ENCODE measurements around the gene LRGUK. TPM values are rescaled to one million over a fixed set of nuclear protein-coding genes. Genes with fewer than 3 reads are reported as not detected.

LRGUK gene
- total and polyA plus RNA-seq, 2 of the 8 experiments (the other 6 are each of a cell fraction or from before 2014, with no cell fraction given): 1.5 to 3.6 TPM

GRCh38 chr7:134284011-134284410 lies 156.9 kb downstream of the LRGUK start:
- Histone ChIP-seq H3K27ac (ENCODE audit: low read depth, low read length) (no peak overlapping the region), H3K36me3 (ENCODE audit: control insufficient read depth in 2 of 4, insufficient read depth in 4 of 4, low read length in 3 of 4) (no peaks in the 10 kb centered on the region), H3K79me1 (ENCODE audit: low read depth, low read length) (no peaks in the 10 kb centered on the region), H2BK12ac (ENCODE audit: low read depth, low read length) (no peak overlapping the region), H3K23me2 (ENCODE audit: low read depth, low read length) (no peaks in the 10 kb centered on the region), H2BK120ac (replicated peaks; ENCODE audit: low read depth, low read length) (no peak overlapping the region), H2BK5ac (ENCODE audit: low read depth, low read length) (no peak overlapping the region), H3K14ac (ENCODE audit: insufficient read length) (no peak overlapping the region), H3K56ac (replicated peaks; ENCODE audit: insufficient read length, low read depth, low read length) (no peak overlapping the region), H3K27me3 (replicated peaks in 1 of 4; ENCODE audit: control insufficient read depth in 3 of 4, extremely low read depth in 1 of 4, insufficient read depth in 3 of 4, low read length in 3 of 4) (no peaks in the 10 kb centered on the region), H4K8ac (ENCODE audit: extremely low read depth, insufficient read depth, low read length) (no peak overlapping the region), H2BK15ac (ENCODE audit: low read length) (no peak overlapping the region), H3K4me1 (replicated peaks in 1 of 4; ENCODE audit: control insufficient read depth in 3 of 4, insufficient read depth in 4 of 4, low read length in 3 of 4) (no peaks in the 10 kb centered on the region; a peak in 1 of 7 replicates), H3K9ac (replicated peaks in 1 of 4; ENCODE audit: extremely low read depth in 1 of 4, low read depth in 3 of 4, low read length in 3 of 4) (no peak overlapping the region), H3K9me3 (ENCODE audit: insufficient read depth in 2 of 2, low read depth in 1 of 2, low read length in 1 of 2) (no peaks in the 10 kb centered on the region), H4K20me1 (replicated peaks in 1 of 2; ENCODE audit: control insufficient read depth in 1 of 2, insufficient read depth in 2 of 2, low read length in 2 of 2) (no peaks in the 10 kb centered on the region), H3K4me3 (ENCODE audit: extremely low read depth in 1 of 4, insufficient read depth in 2 of 4, low read depth in 3 of 4, low read length in 4 of 4) (no peak overlapping the region), H4K5ac (ENCODE audit: insufficient read length, low read depth, low read length) (no peak overlapping the region), H3K79me2 (ENCODE audit: control insufficient read depth in 1 of 2, insufficient read depth in 2 of 2, low read length in 2 of 2) (no peaks in the 10 kb centered on the region), H2BK20ac (ENCODE audit: low read length) (no peak overlapping the region), H3K4ac (replicated peaks; ENCODE audit: insufficient read length, low read depth, low read length) (no peak overlapping the region), H3K23ac (ENCODE audit: insufficient read length) (no peak overlapping the region), H2AFZ (ENCODE audit: low read length) (no peak overlapping the region), H3K18ac (ENCODE audit: extremely low read depth, low read length) (no peak overlapping the region), H2AK5ac (ENCODE audit: low read depth, low read length) (no peak overlapping the region), H3K4me2 (ENCODE audit: insufficient read depth in 1 of 2, low read depth in 2 of 2, low read length in 2 of 2) (no peak overlapping the region), H4K91ac (replicated peaks; ENCODE audit: insufficient read length, low read length) (no peak overlapping the region)
- TF ChIP-seq CBX8 (IDR thresholded peaks at IDR 0.05; ENCODE audit: borderline replicate concordance, low read depth, low read length) (no peak), SP4 (IDR thresholded peaks at IDR 0.05; ENCODE audit: low read length) (no peak), HDAC2 (IDR thresholded peaks at IDR 0.05; ENCODE audit: borderline replicate concordance in 1 of 2, low read depth in 2 of 2, low read length in 2 of 2) (no peak), POU5F1 (IDR thresholded peaks at IDR 0.05; ENCODE audit: low read depth, low read length) (no peak)
- ChIA-PET CTCF (ENCODE audit: partially characterized antibody) (interaction anchor here (1.1 kb wide), 1 partner anchor 74 kb away, joined by 3 read pairs; no protein-coding TSS in a partner anchor), POLR2A (ENCODE audit: partially characterized antibody) (no interaction called here)
- FAIRE-seq (no peak), DNase-seq (ENCODE audit: low read depth in 1 of 2, low spot score in 2 of 2) (no peak)
- 88% methylated on average over 6 of the region's 6 CpGs; no CpG with 5 or more reads in 1 of the 2 experiments for WGBS, 2 experiments (ENCODE audit: extremely low coverage in 1 of 2, insufficient coverage in 1 of 2, insufficient read length in 1 of 2, insufficient replicate concordance in 2 of 2, low coverage in 1 of 2, low lambda C conversion rate in 2 of 2, missing lambda C conversion rate in 1 of 2)
